GM13977 (cell line): ENCODE data around the gene HTT.

Experiments used
- DNase-seq: peaks from one replicate; pipeline ENCODE4 v3.0.0; 2012; ENCODE audit warnings: low spot score
- CTCF ChIP-seq: IDR thresholded peaks from 2 replicates; pipeline ENCODE4 v1.5.1; 2012; ENCODE audit warnings: mild to moderate bottlenecking, control low read depth; ENCODE audit not compliant: insufficient read depth; ENCODE audit errors: extremely low read depth, missing control alignments
- in situ Hi-C: fragments of 300-500 bp; cut with MboI; formaldehyde crosslinking; loops from one replicate; pipeline ENCODE4 v1.12.0; 2022; ENCODE audit warnings: low sequenced_read_pairs, low pct_unique_long_range_greater_than_20kb, mixed read lengths, inconsistent platforms; ENCODE audit not compliant: unreplicated experiment

HTT gene

GRCh38 chr4:3112201-3112600, 37.7 kb downstream of the HTT start:
- no peak for DNase-seq
- no peak for TF ChIP-seq CTCF
- in situ Hi-C loops: no loop called here

GRCh38 chr4:3112609-3113469, 38.4 kb downstream of the HTT start:
- no peak for DNase-seq
- in situ Hi-C loops: no loop called here
- no peak for TF ChIP-seq CTCF

- in situ Hi-C loops: no loop called here
- no peak for DNase-seq
- no peak for TF ChIP-seq CTCF
Observed at GRCh38 chr4:3114377-3114776, 39.9 kb downstream of the HTT start.

GRCh38 chr4:3115637-3116270, 41.3 kb downstream of the HTT start:
- in situ Hi-C loops: no loop called here
- no peak for DNase-seq
- no peak for TF ChIP-seq CTCF

- DNase-seq: no peak
- in situ Hi-C loops: no loop called here
- no peak for TF ChIP-seq CTCF
Observed at GRCh38 chr4:3116955-3117354, 42.5 kb downstream of the HTT start.

GRCh38 chr4:3118312-3118711, 43.8 kb downstream of the HTT start:
- in situ Hi-C loops: no loop called here
- no peak for TF ChIP-seq CTCF
- no peak for DNase-seq
